Progenitor cell of endocrine pancreas (in vitro differentiated cells): ENCODE measurements around the gene DUSP3. TPM values are rescaled to one million over a fixed set of nuclear protein-coding genes. Genes with fewer than 3 reads are reported as not detected.

Source experiments
- DNase-seq: peaks from one replicate; pipeline ENCODE4 v3.0.0; 2021; ENCODE audit warnings: low spot score; ENCODE audit not compliant: unreplicated experiment
- H3K27ac Mint-ChIP-seq: 2 replicates; pipeline ENCODE4 v1.8.0; 2021; ENCODE audit warnings: mild to moderate bottlenecking, moderate library complexity, mixed read lengths
- H3K27me3 Mint-ChIP-seq: 2 replicates; pipeline ENCODE4 v1.8.0; 2021; ENCODE audit warnings: mixed read lengths
- H3K36me3 Mint-ChIP-seq: 2 replicates; pipeline ENCODE4 v1.8.0; 2022; ENCODE audit warnings: mixed read lengths; ENCODE audit not compliant: insufficient read depth
- H3K4me1 Mint-ChIP-seq: 2 replicates; pipeline ENCODE4 v1.8.0; 2021; ENCODE audit warnings: low read depth, mixed read lengths
- H3K4me3 Mint-ChIP-seq: 2 replicates; pipeline ENCODE4 v1.8.0; 2021; ENCODE audit warnings: low read depth, mild to moderate bottlenecking, moderate library complexity, mixed read lengths
- H3K9me3 Mint-ChIP-seq: 2 replicates; pipeline ENCODE4 v1.8.0; 2021; ENCODE audit warnings: low read depth, mixed read lengths
- CTCF ChIP-seq: fragments of 200-600 bp; sonication (generic); IDR thresholded peaks from one replicate; pipeline ENCODE4 v1.5.0; 2021; ENCODE audit warnings: antibody characterized with exemption, mild to moderate bottlenecking; ENCODE audit not compliant: unreplicated experiment
- total RNA-seq: library from RNA; stranded (reverse); gene quantifications from 2 replicates; pipeline ENCODE4 v1.2.1, GENCODE V29; 2021

Gene DUSP3
- total RNA-seq, 1 donor from 2014 or later: 58.0 TPM

GRCh38 chr17:43757171-43757660 lies 21.6 kb downstream of the DUSP3 start:
- no peak for DNase-seq
- no peaks in the 10 kb centered on the region for H3K9me3 Mint-ChIP-seq
- H3K36me3 Mint-ChIP-seq: no peaks in the 10 kb centered on the region
- peaks cover 49% of the 10 kb centered on the region for H3K27me3 Mint-ChIP-seq
- H3K27ac Mint-ChIP-seq: no peak overlapping the region
- TF ChIP-seq CTCF: no peak
- H3K4me3 Mint-ChIP-seq: no peak overlapping the region
- peaks cover 11% of the 10 kb centered on the region for H3K4me1 Mint-ChIP-seq

GRCh38 chr17:43756201-43756600 lies 22.6 kb downstream of the DUSP3 start:
- Mint-ChIP-seq H3K27ac (no peak overlapping the region), H3K4me1 (peaks cover 11% of the 10 kb centered on the region), H3K36me3 (no peaks in the 10 kb centered on the region), H3K9me3 (no peaks in the 10 kb centered on the region), H3K27me3 (peaks cover 54% of the 10 kb centered on the region), H3K4me3 (no peak overlapping the region)
- no peak for DNase-seq
- TF ChIP-seq CTCF: no peak

DNA sequence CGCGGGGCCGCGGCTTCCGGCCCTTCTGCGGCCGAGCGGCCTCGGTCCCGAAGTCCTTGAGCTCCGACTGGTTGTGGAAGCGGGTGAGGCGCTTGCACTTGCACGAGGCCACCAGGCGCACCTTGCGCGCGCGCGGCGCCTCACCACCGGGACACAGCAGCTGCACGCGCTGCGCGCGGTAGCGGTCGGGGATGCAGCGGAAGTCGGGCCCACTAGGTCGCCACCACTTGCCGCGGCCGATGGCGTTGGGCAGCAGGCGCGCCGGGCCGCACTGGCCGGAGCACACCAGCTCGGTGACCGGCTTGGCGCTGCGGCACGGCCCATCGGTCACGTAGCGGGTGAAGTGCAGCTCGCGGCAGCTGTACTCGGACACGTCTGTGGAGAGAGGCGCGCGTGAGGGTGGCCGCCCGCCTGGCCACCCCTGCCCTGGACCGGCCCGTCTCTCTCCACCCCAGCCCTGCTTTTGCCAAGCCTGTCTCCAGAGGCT lies 23.3 kb downstream of the DUSP3 start:
- peak; percentile 60 for DNase-seq
- Mint-ChIP-seq H3K4me1 (peaks cover 11% of the 10 kb centered on the region), H3K9me3 (no peaks in the 10 kb centered on the region), H3K4me3 (no peak overlapping the region), H3K27ac (no peak overlapping the region), H3K27me3 (peaks cover 58% of the 10 kb centered on the region), H3K36me3 (no peaks in the 10 kb centered on the region)
- TF ChIP-seq CTCF: peak; percentile 30

GRCh38 chr17:43754947-43755346 lies 23.8 kb downstream of the DUSP3 start:
- no peak for TF ChIP-seq CTCF
- Mint-ChIP-seq H3K9me3 (no peaks in the 10 kb centered on the region), H3K27ac (no peak overlapping the region), H3K27me3 (peaks cover 60% of the 10 kb centered on the region), H3K4me1 (peaks cover 7% of the 10 kb centered on the region), H3K4me3 (no peak overlapping the region), H3K36me3 (no peaks in the 10 kb centered on the region)
- no peak for DNase-seq

DNA sequence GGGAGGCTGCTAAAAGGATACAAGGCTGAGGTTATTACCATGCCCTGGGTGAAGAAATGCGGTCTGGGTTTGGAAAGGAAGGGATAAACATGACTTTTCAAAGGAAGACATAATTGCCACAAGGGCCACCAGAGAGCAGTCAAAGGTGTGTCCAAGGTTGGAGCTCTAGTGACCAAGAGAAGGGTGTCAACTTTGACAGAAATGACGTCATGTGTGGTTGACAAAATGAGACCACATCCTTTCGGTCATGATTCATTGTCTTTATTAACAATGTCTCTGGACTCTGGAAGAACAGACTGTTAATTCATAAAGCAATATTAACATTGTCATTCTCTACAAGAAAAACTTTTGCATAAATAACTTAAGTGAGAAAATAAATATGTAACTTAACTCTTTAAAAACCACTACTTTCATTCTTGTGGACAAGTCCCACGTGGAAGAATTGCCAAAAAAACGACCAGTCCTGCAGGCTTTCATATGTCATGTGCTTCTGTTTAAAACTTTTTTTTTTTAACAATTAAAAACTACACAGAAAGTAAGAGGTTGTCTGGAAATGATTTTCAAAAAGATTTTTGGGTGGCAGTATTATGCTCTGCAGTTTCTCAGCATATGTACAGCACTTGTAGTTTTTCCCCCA lies 25.2 kb downstream of the DUSP3 start:
- H3K9me3 Mint-ChIP-seq: no peaks in the 10 kb centered on the region
- no peak for DNase-seq
- peaks cover 66% of the 10 kb centered on the region for H3K27me3 Mint-ChIP-seq
- H3K4me1 Mint-ChIP-seq: peaks cover 3% of the 10 kb centered on the region
- H3K36me3 Mint-ChIP-seq: no peaks in the 10 kb centered on the region
- no peak overlapping the region for H3K27ac Mint-ChIP-seq
- no peak overlapping the region for H3K4me3 Mint-ChIP-seq
- no peak for TF ChIP-seq CTCF
